GM11168 (cell line): ENCODE results near the gene GHR.

Source experiments
- in situ Hi-C: fragments of 300-500 bp; cut with MboI; formaldehyde crosslinking; loops from one replicate; pipeline ENCODE4 v1.12.0; 2022; ENCODE audit warnings: low sequenced_read_pairs; ENCODE audit not compliant: unreplicated experiment

The GHR gene

GRCh38 chr5:42423285-42424165, at the start of gene GHR:
Gene GHR, plus strand, starts transcription at chr5:42423439. Its CDS starts 142,436 bp downstream, at chr5:42565875.
- in situ Hi-C loops, result no loop called here

- in situ Hi-C loops, result no loop called here
These were observed 48.5 kb upstream of the GHR start for GRCh38 chr5:42374679-42375273.

- in situ Hi-C loops, result no loop called here
These were observed 45.7 kb upstream of the GHR start for GRCh38 chr5:42377496-42377895.

- in situ Hi-C loops, result no loop called here
These were observed 41.3 kb upstream of the GHR start for GRCh38 chr5:42381973-42382372.

GRCh38 chr5:42387563-42387962, 35.7 kb upstream of the GHR start:
- in situ Hi-C loops, result no loop called here

- in situ Hi-C loops, result no loop called here
These were observed 33.1 kb upstream of the GHR start for GRCh38 chr5:42390115-42390514.

GRCh38 chr5:42392917-42393316, 30.3 kb upstream of the GHR start:
- in situ Hi-C loops, result no loop called here

GRCh38 chr5:42396111-42396510, 27.1 kb upstream of the GHR start:
- in situ Hi-C loops, result no loop called here

GRCh38 chr5:42397267-42397666, 26.0 kb upstream of the GHR start:
- in situ Hi-C loops, result no loop called here

- in situ Hi-C loops, result no loop called here
These were observed 23.5 kb upstream of the GHR start for GRCh38 chr5:42399702-42400101.

GRCh38 chr5:42400474-42400873, 22.8 kb upstream of the GHR start:
- in situ Hi-C loops, result no loop called here

- in situ Hi-C loops, result no loop called here
These were observed 20.0 kb upstream of the GHR start for GRCh38 chr5:42403236-42403635.

- in situ Hi-C loops, result no loop called here
These were observed 18.9 kb upstream of the GHR start for GRCh38 chr5:42404366-42404765.

- in situ Hi-C loops, result no loop called here
These were observed 3.9 kb upstream of the GHR start for GRCh38 chr5:42419294-42419693.

- in situ Hi-C loops, result no loop called here
These were observed 471 bp upstream of the GHR start for GRCh38 chr5:42422656-42423280.

GRCh38 chr5:42426016-42426415, 2.8 kb downstream of the GHR start:
- in situ Hi-C loops, result no loop called here

GRCh38 chr5:42429694-42430093, 6.5 kb downstream of the GHR start:
- in situ Hi-C loops, result no loop called here

GRCh38 chr5:42434047-42434724, 10.9 kb downstream of the GHR start:
- in situ Hi-C loops, result no loop called here

- in situ Hi-C loops, result no loop called here
These were observed 12.8 kb downstream of the GHR start for GRCh38 chr5:42436051-42436450.

GRCh38 chr5:42454216-42454995, 31.2 kb downstream of the GHR start:
- in situ Hi-C loops, result no loop called here
